HG02973 (cell line): Measurements from ENCODE around the gene TMPRSS11A.

ENCODE experiments used
- ATAC-seq: cut with Tn5 transposase; IDR thresholded peaks from one replicate; pipeline ENCODE4 v1.9.1; 2021; ENCODE audit warnings: moderate library complexity; ENCODE audit not compliant: unreplicated experiment

The TMPRSS11A gene

GRCh38 chr4:67963356-67963755 lies at the start of gene TMPRSS11A:
TSS of gene TMPRSS11A (minus strand) at chr4:67963493. CDS start at chr4:67963393, 100 bp downstream.
- no peak for ATAC-seq

GRCh38 chr4:68011684-68012083 lies 48.4 kb upstream of the TMPRSS11A start:
- ATAC-seq: no peak

- no peak for ATAC-seq
These were observed 39.6 kb upstream of the TMPRSS11A start for GRCh38 chr4:68002906-68003305.

- no peak for ATAC-seq
These were observed 32.8 kb upstream of the TMPRSS11A start for GRCh38 chr4:67996127-67996526.

- ATAC-seq: no peak
These were observed 25.7 kb upstream of the TMPRSS11A start for GRCh38 chr4:67988991-67989390.

GRCh38 chr4:67983333-67983732 lies 20.0 kb upstream of the TMPRSS11A start:
- no peak for ATAC-seq

GRCh38 chr4:67980512-67980911 lies 17.2 kb upstream of the TMPRSS11A start:
- no peak for ATAC-seq

- ATAC-seq: no peak
These were observed 10.3 kb upstream of the TMPRSS11A start for GRCh38 chr4:67973608-67974007.

GRCh38 chr4:67954890-67955289 lies 8.4 kb downstream of the TMPRSS11A start:
- no peak for ATAC-seq

- ATAC-seq: no peak
These were observed 22.2 kb downstream of the TMPRSS11A start for GRCh38 chr4:67941074-67941473.

- ATAC-seq: no peak
These were observed 22.8 kb downstream of the TMPRSS11A start for GRCh38 chr4:67940506-67940905.

GRCh38 chr4:67939195-67939594 lies 24.1 kb downstream of the TMPRSS11A start:
- no peak for ATAC-seq

GRCh38 chr4:67935888-67936287 lies 27.4 kb downstream of the TMPRSS11A start:
- no peak for ATAC-seq

GRCh38 chr4:67934628-67935027 lies 28.7 kb downstream of the TMPRSS11A start:
- no peak for ATAC-seq

- ATAC-seq: no peak
These were observed 29.5 kb downstream of the TMPRSS11A start for GRCh38 chr4:67933755-67934154.

- ATAC-seq: no peak
These were observed 30.3 kb downstream of the TMPRSS11A start for GRCh38 chr4:67933038-67933437.

GRCh38 chr4:67931256-67931655 lies 32.0 kb downstream of the TMPRSS11A start:
- ATAC-seq: no peak

- no peak for ATAC-seq
These were observed 33.9 kb downstream of the TMPRSS11A start for GRCh38 chr4:67929426-67929825.

- no peak for ATAC-seq
These were observed 34.7 kb downstream of the TMPRSS11A start for GRCh38 chr4:67928546-67928945.

GRCh38 chr4:67927251-67927650 lies 36.0 kb downstream of the TMPRSS11A start:
- no peak for ATAC-seq

- no peak for ATAC-seq
These were observed 36.8 kb downstream of the TMPRSS11A start for GRCh38 chr4:67926485-67926884.

- no peak for ATAC-seq
These were observed 40.6 kb downstream of the TMPRSS11A start for GRCh38 chr4:67922697-67923096.

GRCh38 chr4:67918428-67918827 lies 44.9 kb downstream of the TMPRSS11A start:
- ATAC-seq: no peak
